ENCODE data around the gene SF1. TPM values are rescaled to one million over a fixed set of nuclear protein-coding genes. Genes with fewer than 3 reads are reported as not detected.

Gene SF1
- total and polyA plus RNA-seq, 2 experiments from 2014 or later, result 138 to 163 TPM

- Histone ChIP-seq H3K4me1 (ENCODE audit: insufficient read depth) (peaks cover 9% of the 10 kb centered on the region), H2AFZ (no peak overlapping the region), H3K79me2 (no peaks in the 10 kb centered on the region), H3K27me3 (no peaks in the 10 kb centered on the region), H3K9me2 (replicated peaks; ENCODE audit: insufficient read depth) (no peaks in the 10 kb centered on the region), H3K9me3 (ENCODE audit: low read depth) (no peaks in the 10 kb centered on the region), H3K4me2 (no peak overlapping the region), H3K4me3 (no peak overlapping the region), H3K36me3 (replicated peaks; ENCODE audit: insufficient read depth, low read depth) (no peaks in the 10 kb centered on the region), H3K27ac (no peak overlapping the region), H4K20me1 (ENCODE audit: insufficient read depth, poor library complexity, severe bottlenecking) (peaks cover 12% of the 10 kb centered on the region)
- TF ChIP-seq CTCF (IDR thresholded peaks at IDR 0.05; ENCODE audit: poor library complexity), result no peak
- no peak for TF ChIP-seq EZH2 (IDR thresholded peaks at IDR 0.05; ENCODE audit: borderline replicate concordance)
- TF ChIP-seq EZH2phosphoT487 (IDR thresholded peaks at IDR 0.05; ENCODE audit: low read depth, severe bottlenecking, unreplicated experiment), result no peak
- WGBS (ENCODE audit: low lambda C conversion rate, missing lambda C conversion rate), result 90% methylated on average over 15 of the region's 15 CpGs
- DNase-seq (ENCODE audit: low spot score), result no peak
Observed at GRCh38 chr11:64758330-64759079, 19.8 kb downstream of the SF1 start.

- H3K4me2 ChIP-seq, result no peak overlapping the region
- WGBS (ENCODE audit: low lambda C conversion rate, missing lambda C conversion rate), result 86% methylated on average over 19 of the region's 19 CpGs
Observed at GRCh38 chr11:64757549-64758329, 20.6 kb downstream of the SF1 start.

GRCh38 chr11:64755681-64756361, 22.5 kb downstream of the SF1 start:
- H3K4me1 ChIP-seq (ENCODE audit: insufficient read depth), result peaks cover 9% of the 10 kb centered on the region
- H3K27me3 ChIP-seq, result no peaks in the 10 kb centered on the region
- no peaks in the 10 kb centered on the region for H4K20me1 ChIP-seq (ENCODE audit: insufficient read depth, poor library complexity, severe bottlenecking)
- H2AFZ ChIP-seq, result no peak overlapping the region
- no peak overlapping the region for H3K4me3 ChIP-seq
- DNase-seq (ENCODE audit: low spot score), result no peak
- WGBS (ENCODE audit: low lambda C conversion rate, missing lambda C conversion rate), result 83% methylated on average over 13 of the region's 13 CpGs
- no peaks in the 10 kb centered on the region for H3K36me3 ChIP-seq (replicated peaks; ENCODE audit: insufficient read depth, low read depth)
- no peak overlapping the region for H3K4me2 ChIP-seq
- no peaks in the 10 kb centered on the region for H3K9me2 ChIP-seq (replicated peaks; ENCODE audit: insufficient read depth)
- TF ChIP-seq CTCF (IDR thresholded peaks at IDR 0.05; ENCODE audit: poor library complexity) (no peak), EZH2 (IDR thresholded peaks at IDR 0.05; ENCODE audit: borderline replicate concordance) (no peak), EZH2phosphoT487 (IDR thresholded peaks at IDR 0.05; ENCODE audit: low read depth, severe bottlenecking, unreplicated experiment) (no peak)
- H3K27ac ChIP-seq, result no peak overlapping the region
- H3K79me2 ChIP-seq, result no peaks in the 10 kb centered on the region
- H3K9me3 ChIP-seq (ENCODE audit: low read depth), result no peaks in the 10 kb centered on the region

More at GRCh38 chr11:64757549-64758329, 20.6 kb downstream of the SF1 start:
- Histone ChIP-seq H4K20me1 (ENCODE audit: insufficient read depth, poor library complexity, severe bottlenecking) (peaks cover 5% of the 10 kb centered on the region), H3K9me3 (ENCODE audit: low read depth) (no peaks in the 10 kb centered on the region), H3K27me3 (no peaks in the 10 kb centered on the region), H3K27ac (no peak overlapping the region), H3K79me2 (no peaks in the 10 kb centered on the region), H3K4me3 (no peak overlapping the region), H3K9me2 (replicated peaks; ENCODE audit: insufficient read depth) (no peaks in the 10 kb centered on the region), H3K36me3 (replicated peaks; ENCODE audit: insufficient read depth, low read depth) (no peaks in the 10 kb centered on the region), H2AFZ (no peak overlapping the region), H3K4me1 (ENCODE audit: insufficient read depth) (peaks cover 9% of the 10 kb centered on the region)
- TF ChIP-seq CTCF (IDR thresholded peaks at IDR 0.05; ENCODE audit: poor library complexity), result no peak
- no peak for TF ChIP-seq EZH2 (IDR thresholded peaks at IDR 0.05; ENCODE audit: borderline replicate concordance)
- TF ChIP-seq EZH2phosphoT487 (IDR thresholded peaks at IDR 0.05; ENCODE audit: low read depth, severe bottlenecking, unreplicated experiment), result no peak
- DNase-seq (ENCODE audit: low spot score), result no peak
